ENCODE data around the gene FBXL16.
A peak's percentile ranks its signal among the peaks of the same experiment; 100 is the strongest.
"Not testable (repeated sequence)": the region's sequence is repeated elsewhere in the genome, so short reads cannot be mapped to it uniquely, and the experiment has no call there.

Gene FBXL16

GRCh38 chr16:749010-749409 lies 43.4 kb upstream of the FBXL16 start:
- ChIA-PET CTCF (interaction anchor here (0.7 to 3.2 kb wide), 2 partner anchors 36 to 199 kb away, joined by 4 to 18 read pairs; no protein-coding TSS in a partner anchor), POLR2A (ENCODE audit: low non-redundant PET) (interaction anchor here (0.7 to 0.9 kb wide), 2 partner anchors 11 to 183 kb away, joined by 3 read pairs; no protein-coding TSS in a partner anchor)
- DNase-seq (ENCODE audit: low spot score), result no peak
- TF ChIP-seq CTCF (conservative IDR thresholded peaks at IDR 0.05; ENCODE audit: low read depth), result no peak
- H3K27ac ChIP-seq, result peak overlapping the region; percentile 64

- TF ChIP-seq CTCF (conservative IDR thresholded peaks at IDR 0.05; ENCODE audit: low read depth), result no peak
- DNase-seq (ENCODE audit: low spot score), result no peak
- ChIA-PET POLR2A (ENCODE audit: low non-redundant PET) (interaction anchor here (0.7 kb wide), 1 partner anchor 182 kb away, joined by 3 read pairs; no protein-coding TSS in a partner anchor), CTCF (interaction anchor here (0.7 to 3.2 kb wide), 2 partner anchors 37 to 198 kb away, joined by 4 to 18 read pairs; no protein-coding TSS in a partner anchor)
- H3K27ac ChIP-seq, result peak overlapping the region; percentile 64
Observed at GRCh38 chr16:747978-748746, 42.6 kb upstream of the FBXL16 start.

- no peak for TF ChIP-seq CTCF (conservative IDR thresholded peaks at IDR 0.05; ENCODE audit: low read depth)
- CTCF ChIA-PET, result no interaction called here
- DNase-seq (ENCODE audit: low spot score), result no peak
- POLR2A ChIA-PET (ENCODE audit: low non-redundant PET), result no interaction called here
- H3K27ac ChIP-seq, result no peak overlapping the region
Observed at GRCh38 chr16:746637-747036, 41.0 kb upstream of the FBXL16 start.

GRCh38 chr16:745739-746138 lies 40.1 kb upstream of the FBXL16 start:
- H3K27ac ChIP-seq, result no peak overlapping the region
- peak; percentile 52 for TF ChIP-seq CTCF (conservative IDR thresholded peaks at IDR 0.05; ENCODE audit: low read depth)
- ChIA-PET POLR2A (ENCODE audit: low non-redundant PET) (no interaction called here), CTCF (interaction anchor here (0.6 to 1.6 kb wide), 8 partner anchors 9 to 61 kb away, joined by 3 to 13 read pairs (median 3); partner anchors contain the start of gene ANTKMT)
- DNase-seq (ENCODE audit: low spot score), result no peak

- no peak overlapping the region for H3K27ac ChIP-seq
- ChIA-PET POLR2A (ENCODE audit: low non-redundant PET) (no interaction called here), CTCF (interaction anchor here (0.6 to 1.7 kb wide), 5 partner anchors 33 to 401 kb away, joined by 3 to 8 read pairs (median 3); no protein-coding TSS in a partner anchor)
- no peak for TF ChIP-seq CTCF (conservative IDR thresholded peaks at IDR 0.05; ENCODE audit: low read depth)
- no peak for DNase-seq (ENCODE audit: low spot score)
Observed at GRCh38 chr16:743794-744500, 38.3 kb upstream of the FBXL16 start.

GRCh38 chr16:742894-743293 lies 37.3 kb upstream of the FBXL16 start:
- CTCF ChIA-PET, result interaction anchor here (0.6 to 1.7 kb wide), 3 partner anchors 29 to 76 kb away, joined by 3 to 8 read pairs (median 4); no protein-coding TSS in a partner anchor

More at GRCh38 chr16:742894-743293, 37.3 kb upstream of the FBXL16 start:
- 0 out of 2 replicates have a peak overlapping the region, but pooled peaks have one; percentile 81 for H3K27ac ChIP-seq
- POLR2A ChIA-PET (ENCODE audit: low non-redundant PET), result interaction anchor here (0.6 kb wide), 1 partner anchor 9 kb away, joined by 6 read pairs; no protein-coding TSS in a partner anchor
- DNase-seq (ENCODE audit: low spot score), result not testable (repeated sequence)
